EH (cell line): ENCODE results near the gene WDR7.

Experiments used
- DNase-seq: peaks from one replicate; pipeline ENCODE4 v3.0.0-alpha.2; 2015; ENCODE audit warnings: low read depth

The WDR7 gene

DNA sequence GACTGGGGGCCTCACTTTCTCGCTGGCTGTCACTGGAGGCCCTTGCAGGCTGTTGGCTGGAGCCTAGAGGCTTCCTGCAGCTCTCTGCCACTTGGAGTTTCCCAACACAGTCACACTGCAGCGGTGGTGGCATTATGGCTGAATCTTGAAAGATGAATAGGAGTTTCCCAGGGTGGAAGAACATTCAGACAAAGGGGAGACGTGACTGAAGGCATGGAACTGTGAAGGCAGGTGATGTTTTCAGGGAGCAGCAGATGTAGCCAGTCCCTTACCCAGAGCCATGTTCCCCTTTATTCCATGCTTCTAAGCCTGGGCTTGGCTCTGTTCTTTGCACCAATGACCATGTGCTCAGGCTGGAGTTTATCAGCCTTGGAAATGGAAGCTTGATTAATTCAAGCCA is 389.0 kb downstream of the WDR7 start:
- no peak for DNase-seq

DNA sequence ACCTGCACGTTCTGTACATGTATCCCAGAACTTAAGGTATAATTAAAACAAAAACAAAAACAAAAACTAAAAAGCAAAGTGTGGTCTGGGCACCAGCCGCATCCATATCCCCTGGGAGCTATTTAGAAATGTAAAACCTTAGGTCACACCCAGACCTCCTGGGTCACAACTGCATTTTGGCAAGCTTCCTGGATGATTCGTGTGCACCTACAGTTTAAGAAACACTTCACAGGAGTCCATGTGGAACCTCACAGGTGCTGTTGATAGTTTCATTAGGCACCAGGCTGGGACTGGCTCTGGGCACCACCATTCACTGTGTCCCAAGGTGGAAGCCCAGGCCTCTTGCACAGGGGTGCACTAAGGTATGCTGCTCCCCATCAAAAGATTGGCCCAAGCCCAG is 392.1 kb downstream of the WDR7 start:
- no peak for DNase-seq

DNA sequence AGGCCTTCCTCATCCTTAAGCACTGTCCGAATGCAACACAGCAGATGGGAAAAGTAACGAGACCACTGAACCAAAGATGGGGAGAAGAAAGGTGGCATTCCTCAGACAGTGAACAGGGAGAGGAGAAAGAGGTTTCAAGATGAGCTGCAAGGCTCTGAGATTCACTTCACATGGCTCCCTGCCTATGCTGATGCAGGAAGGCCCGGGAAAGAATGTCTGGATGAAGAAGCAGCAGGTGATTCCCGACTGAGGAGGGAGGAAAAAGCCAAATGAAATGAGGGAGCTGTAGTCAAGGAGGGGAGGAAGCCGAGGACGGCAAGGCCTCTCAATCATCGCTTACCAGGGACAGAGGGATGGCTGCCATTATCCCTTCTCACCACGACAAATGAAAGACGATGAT is 397.2 kb downstream of the WDR7 start:
- no peak for DNase-seq

DNA sequence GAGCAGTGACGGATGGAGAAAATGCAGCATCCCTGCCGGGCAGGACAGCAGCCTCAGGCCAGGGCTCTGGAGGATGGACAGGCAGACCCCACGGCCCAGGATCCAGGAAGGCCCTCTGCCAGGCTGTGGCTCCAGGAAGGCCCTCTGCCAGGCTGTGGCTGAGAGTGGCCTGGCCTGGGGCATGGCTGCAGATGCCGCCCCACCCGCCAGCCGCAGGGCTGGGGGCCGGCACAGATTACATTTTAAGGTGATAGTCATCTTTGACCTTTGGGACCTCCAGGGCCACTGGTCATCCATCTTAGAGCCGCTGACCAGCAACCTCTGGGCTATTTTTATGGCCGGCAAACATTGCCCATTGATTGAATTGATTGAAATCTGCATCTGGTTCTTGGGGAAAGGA is 397.7 kb downstream of the WDR7 start:
- no peak for DNase-seq

DNA sequence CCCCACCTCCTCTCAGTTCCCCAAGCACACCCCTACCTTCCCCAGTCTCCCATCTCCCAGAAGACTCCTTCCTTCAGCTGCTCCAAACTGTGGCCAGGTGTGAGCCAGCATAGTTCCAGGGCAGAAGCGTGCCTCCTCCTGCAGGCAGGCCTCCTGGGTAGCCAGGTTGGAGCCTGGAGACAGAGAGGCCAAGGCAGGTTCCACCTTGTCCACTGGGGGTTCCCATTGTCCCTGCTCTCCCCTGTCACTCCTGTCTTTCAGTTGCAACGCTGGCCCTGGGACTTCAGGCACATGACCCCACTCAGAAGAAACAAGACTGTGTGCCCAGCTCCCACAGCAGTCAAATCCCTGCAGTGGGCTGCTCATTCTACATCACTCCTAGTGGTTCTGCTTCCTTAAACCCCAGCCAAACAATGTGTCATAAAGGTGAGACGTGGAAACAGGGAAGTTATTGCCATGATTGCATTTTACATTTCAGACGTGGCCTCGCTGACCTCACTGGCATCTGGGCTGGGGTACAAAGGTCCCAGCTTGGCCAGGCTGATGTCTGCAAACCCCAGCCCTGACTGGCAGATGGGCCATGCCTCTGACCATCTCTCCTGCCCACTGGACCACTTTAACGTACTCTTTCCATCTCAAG is 399.3 kb downstream of the WDR7 start:
- DNase-seq: no peak

DNA sequence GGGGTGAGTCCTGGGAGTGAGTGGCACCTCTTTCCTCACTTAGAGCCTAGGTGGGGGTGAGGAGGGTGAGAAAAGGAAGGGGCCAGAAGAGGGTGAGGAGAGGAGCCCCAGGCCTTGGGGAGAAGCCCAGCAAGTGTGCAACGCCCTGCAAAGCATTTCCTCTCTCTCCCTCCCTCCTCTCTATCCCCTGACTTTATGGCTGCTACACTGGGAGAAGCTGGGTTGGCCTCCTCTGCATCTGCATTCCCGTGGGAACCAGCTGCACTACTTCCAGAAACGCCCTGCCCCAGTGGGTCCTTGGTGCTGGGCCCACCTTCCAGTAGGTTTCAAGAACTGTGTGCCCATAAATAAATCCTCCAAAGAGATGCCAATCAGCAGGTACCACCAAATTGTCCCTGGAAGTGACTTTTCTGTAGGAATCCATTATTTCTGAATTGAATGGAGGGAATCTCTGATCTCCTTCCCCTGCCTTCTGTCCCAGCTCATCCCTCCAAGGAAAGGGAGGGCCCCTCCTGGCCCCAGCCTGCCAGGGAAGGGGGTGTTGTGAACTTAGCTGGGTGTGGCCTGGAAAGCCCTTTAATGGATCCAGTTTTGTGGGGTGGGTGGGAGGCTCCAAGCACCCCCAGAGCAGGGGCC is 400.0 kb downstream of the WDR7 start:
- no peak for DNase-seq

DNA sequence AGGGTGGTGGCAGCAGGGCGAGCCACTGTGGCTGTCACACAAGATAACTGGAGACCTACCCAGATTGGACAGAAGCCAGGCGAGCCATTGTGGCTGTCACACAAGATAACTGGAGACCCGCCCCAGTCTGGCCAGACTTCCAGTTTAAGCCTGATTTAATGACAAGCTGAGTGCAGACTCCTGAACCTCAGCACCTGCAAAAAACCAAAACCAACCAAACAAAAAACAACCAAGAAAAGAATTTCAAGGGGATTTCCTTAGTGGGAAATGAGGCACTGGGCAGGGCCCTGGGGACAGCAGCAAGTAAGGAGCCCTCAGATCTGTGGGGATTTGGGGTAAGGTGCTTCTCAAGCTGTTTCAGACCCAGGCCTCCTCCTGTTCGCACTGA is 400.5 kb downstream of the WDR7 start:
- no peak for DNase-seq

DNA sequence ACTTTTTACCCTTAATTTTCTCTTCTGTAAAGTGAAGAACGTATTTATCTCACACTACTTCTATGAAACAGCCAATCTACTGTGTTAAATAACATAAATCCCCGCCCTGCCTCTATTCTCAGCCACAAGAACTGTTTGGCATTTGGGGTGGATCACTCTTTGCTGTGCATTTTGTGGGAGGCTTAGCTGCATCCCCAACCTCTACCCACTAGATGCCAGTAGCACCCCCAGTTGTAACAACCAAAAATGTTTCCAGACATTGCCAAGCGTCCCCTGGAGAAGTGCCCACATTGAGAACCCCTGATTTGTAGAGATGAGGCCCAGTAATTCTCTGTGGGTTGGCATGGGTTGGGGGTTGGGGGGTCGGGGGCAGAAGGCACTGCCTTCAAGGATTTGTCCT is 401.0 kb downstream of the WDR7 start:
- no peak for DNase-seq

DNA sequence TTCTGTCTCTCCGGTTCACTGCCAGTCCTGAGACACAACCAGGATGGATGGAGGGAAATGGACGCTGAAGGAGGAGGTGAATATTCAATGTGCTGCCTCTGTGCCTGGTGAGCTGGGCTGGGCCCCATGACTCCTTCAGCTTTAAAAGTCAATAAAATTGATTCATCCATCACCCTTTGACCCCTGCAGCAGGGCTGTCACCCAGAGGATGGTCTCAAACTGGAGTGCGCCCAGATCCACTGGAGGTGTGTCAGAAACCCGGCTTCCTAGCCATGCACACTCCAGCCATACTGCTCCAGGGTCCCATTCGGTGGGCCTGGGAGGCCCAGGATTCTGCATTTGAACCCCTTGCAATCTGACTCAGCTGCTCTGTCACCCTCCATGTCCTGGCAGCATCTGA is 401.6 kb downstream of the WDR7 start:
- no peak for DNase-seq

DNA sequence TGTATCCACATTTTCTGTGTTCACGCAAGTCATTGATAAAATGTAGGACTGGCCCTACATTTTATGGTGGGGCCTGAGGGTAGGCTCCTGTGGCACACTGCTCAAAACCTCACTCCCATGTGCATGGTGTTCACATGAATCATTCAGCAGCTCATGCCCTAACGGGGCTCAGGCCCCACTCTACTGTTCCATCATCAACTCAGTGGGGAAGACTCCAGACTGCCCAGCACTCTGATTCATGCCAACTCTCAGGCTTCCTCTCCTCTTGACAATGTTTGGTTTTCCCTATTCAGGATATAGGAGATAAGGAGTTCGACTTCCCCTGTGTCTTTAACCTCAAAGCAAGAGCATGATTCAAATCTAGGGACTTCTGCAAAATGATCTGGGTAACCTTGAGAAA is 403.7 kb downstream of the WDR7 start:
- DNase-seq: no peak

DNA sequence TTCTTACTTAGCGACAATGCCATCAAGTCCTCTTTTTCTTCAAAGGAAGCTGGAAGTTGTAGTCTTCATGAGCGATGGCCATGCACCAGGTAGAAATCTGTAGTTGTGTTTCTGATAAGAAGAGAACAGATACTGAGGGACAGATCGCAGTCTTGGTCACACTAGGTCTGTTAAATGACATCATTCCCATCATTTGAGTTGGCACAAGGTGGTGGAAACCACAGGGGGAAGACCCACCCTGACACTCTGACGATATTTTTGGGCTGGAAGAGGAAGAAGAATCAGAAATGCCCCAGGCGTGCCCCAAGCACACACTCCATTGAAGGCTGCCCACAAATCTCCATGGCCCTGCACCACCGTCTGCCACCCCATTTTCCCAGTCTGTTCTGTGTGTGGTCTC is 406.7 kb downstream of the WDR7 start:
- DNase-seq: no peak

DNA sequence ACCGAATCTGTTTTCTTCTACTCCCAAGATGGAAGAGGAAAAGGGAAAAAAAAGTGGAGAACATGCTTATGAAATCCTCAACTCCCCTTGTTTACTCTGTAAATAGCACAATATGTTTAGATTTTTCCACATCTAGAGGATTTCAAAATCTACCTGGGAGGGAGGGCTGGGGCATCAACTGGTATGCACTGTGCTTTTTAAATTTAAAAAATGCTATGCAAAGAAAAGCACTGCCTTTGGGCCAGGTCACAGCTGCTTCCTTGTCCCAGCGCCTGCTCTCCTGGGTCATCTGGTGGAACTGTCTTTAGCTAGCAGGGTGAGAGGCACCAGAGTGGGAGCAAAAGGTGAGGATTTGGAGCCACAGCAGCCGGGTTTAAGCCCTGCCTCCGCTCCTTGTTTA is 407.6 kb downstream of the WDR7 start:
- DNase-seq: no peak

DNA sequence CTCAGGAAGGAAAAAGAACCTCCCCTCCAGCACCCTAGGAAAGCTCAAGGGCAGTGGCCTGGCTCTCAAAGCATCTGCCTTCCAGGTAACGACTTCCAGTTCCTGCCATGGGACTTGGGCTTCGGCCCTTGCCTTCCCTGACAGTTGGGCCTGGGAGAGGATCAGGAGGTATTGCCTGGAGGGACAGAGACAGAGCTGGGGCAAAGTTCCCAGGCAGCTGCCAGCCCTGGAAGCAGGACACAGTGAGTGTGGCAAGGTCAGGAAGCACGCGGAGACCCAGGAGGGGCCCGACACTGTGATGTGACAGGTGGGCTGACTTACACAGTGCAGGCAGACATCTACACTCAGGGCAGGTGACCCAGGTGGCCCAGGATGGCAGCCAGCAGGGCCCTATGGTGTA is 408.2 kb downstream of the WDR7 start:
- DNase-seq: no peak

DNA sequence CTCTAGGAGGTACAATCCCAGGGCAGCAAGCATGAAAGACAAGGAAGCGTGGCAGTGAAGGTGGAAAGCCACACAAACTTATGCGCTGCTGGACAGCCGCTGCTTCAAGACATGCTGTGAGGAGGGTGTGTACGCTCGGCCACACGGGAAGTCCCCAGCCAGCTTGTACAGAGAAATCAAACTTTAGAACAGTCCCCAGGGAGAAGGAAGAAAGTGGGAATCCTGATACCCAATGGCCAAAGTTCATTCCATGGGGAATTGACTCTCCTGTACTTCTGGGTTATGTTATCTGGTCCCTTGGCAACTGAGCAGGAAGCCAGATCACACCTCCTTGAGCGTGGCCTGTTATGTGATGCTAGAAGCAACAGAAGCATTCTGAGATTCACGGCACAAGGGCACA is 409.7 kb downstream of the WDR7 start:
- DNase-seq: no peak

DNA sequence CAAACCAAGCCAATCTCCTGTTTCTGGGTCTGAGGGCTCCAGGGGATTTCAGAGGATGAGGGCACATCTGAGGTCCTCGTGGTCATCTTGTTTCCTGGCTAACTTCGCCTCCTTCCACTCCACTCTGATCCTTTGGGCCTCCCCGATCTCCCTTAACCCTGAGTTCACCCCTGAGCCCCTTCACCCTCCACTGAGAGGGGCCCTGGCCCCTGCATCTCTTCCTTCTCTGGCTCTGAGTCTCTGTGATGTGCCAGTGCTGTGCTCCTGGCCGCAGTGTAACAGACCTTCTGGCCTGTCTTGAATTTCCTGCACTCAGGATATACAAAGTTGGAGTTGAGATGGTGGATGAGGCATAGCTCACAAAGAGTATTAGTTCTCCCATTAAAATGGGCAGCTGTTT is 411.0 kb downstream of the WDR7 start:
- DNase-seq: no peak

DNA sequence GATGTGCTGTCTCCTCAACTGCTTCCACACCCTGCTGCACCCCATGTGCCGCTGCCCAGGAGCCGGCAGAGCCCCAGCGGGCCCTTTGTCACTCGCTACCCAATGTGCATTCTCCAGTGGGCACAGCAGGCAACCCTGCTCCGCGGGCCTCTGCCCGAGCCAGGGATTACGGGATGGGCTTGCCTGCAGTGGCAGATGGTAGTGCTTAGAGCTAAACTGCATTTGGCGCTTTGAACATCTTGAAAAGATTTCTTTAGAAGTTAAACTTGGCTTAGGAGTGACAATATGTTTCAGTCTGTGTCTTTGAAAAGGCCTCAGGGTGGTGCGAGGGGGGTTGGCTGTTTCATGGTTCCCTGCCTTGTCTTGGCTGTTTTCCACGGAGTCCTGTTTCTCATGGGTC is 411.7 kb downstream of the WDR7 start:
- no peak for DNase-seq

DNA sequence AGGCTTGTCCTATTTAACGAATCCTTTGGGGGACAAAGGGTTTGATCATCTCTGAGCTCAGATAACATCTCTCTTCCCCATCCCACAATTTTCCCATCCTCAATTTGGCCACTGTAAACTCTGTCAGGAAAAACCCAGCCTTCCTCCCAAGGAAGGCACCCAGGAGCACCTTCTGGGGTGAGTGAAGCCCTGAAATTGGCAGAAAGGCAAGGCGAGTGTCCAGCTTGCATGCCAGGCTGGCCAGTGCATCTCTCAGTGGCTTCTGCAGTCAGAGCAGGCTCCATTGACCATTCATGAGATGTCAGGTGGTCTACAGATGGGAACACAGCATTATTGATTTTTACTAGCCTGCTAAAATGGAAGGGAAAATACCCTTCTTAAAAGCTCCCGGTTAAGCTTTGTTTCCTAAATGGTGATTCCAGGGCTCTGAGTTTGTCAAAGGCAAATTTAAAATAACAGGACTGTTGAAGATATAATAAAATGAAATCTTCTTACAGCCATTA is 412.5 kb downstream of the WDR7 start:
- no peak for DNase-seq

DNA sequence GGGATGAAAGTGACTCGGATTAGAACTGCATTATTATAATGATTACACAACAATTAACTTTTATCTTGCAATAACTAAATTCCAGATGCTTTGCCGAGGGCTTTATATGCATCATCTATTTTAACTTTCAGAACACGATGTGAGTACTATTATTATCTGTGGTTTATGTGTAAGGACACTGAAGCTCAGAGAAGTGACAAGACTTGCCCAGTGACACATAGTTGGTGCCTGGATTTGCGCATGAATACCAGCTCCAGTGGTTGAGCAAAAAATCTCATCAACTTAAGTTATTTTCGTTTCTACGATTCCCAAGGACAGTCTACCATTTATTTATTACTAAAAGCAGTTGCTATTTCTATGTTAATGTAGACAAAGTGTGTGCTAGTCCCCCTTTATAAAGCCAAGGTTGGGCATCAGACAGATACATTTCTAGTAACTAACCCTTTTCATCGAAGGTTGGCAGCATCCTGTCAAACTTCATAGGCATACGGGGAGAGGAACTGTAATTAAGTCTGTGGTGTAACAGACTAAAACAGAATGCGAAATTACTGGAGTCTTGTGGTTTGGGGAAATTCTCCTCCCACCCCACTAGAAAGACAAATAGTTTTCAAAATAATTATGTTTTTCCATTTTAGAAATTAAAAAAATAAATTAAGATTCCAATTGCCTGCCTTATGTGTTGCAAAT is 422.5 kb downstream of the WDR7 start:
- DNase-seq: no peak

DNA sequence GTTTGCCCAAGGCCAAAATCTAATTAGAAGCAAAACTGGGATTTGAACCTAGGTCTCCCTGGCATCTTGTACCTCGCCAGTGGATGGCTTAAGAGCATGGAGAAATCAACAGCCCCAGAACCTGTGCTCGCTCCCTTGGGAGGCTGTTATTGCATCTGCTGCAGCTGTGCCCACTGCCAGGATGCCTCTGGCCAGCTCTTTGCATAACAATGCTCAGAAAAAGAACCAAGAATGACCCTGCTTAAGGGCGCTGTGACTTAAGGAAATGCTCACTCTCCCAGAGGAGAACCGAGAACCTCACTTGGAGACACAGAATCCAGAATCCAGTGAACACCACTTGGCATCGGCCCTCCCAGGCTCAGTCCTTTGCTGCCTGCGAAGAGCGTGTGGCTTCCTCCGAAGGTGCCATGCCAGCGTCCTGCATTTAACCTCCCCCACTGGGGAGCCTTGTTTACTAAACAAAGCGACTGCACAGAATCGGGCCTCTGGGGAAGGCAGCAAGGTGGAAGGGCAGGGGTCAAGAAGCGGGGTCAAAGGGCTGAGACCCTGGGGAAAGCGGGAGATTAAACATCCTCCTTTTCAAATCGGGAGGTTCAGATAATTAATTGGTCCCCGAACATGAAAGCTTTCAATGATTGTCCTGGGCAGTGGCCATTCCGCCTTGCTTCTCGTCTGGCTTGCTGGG is 424.7 kb downstream of the WDR7 start:
- DNase-seq: no peak

DNA sequence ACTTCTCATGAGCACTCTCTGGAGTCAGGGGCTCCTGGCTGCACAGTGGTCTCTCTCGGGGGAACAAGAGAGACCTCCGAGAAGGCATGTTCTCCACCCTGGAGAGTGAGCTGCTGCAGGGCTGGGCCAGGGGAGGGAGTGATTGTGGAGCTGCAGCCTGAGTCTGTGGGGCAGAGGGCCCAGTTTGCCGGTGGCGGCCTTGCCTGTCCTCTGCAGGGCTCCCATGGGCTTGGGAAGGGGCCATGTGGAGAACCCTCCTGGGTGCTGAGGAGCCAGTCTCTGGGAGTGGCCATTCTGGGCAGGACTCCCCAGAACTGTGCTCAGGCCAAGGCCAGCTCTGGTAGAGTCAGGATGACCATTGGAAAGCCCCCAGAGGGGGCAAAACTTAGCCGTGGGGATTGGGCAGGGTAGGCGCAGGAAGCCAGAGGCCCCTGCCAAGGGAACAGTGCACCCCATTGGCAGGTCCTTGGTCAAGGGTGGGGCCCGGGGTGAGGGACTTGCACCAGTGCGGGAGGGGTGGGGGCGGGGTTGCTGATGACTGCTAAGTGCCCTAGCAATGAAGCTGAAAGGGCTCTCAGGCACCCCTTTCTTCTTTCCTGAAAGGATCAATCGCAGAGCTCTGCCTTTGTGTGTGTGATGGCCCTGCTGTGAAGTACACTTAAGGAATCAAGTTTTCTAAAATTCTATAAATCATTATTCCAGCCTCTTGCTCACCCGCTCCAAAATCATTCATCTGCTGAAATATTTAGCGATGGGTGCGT is 426.0 kb downstream of the WDR7 start:
- no peak for DNase-seq

DNA sequence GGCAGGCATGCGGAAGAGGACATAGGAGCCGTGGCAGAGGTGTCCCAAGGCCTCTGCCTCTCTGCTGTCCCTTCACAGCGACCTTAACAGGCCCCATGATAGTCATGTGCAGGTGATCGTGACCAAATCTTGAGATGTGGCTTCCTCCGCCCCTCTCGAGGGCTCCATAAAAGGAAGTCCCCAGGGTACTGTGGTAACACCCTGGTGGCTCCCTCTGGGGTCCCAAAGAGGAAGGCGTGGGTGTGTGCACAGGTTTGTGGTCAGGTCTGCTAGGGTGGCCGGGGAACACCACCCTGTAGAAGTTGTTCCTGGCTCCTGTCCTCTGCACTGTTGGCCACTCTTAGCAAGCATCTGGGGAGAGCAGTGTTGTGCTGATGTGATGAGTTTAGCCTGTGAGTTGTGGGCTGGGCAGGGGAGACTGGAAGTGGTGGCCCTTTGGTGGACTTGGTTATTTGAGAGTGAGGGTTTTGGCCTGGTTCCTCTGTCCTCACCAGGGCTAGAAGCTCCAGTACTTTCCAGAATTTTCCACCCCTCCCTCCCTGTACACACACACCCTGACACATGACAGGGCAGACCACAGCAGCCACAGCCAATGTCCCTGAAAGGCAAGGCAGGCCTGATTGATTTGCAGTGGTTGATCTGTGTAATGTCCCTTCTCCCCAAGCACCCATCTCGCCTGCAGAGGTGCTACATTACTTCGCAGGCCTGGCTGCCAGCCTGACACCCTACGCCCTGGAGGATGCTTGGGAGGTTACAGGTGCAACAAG is 426.8 kb downstream of the WDR7 start:
- no peak for DNase-seq

DNA sequence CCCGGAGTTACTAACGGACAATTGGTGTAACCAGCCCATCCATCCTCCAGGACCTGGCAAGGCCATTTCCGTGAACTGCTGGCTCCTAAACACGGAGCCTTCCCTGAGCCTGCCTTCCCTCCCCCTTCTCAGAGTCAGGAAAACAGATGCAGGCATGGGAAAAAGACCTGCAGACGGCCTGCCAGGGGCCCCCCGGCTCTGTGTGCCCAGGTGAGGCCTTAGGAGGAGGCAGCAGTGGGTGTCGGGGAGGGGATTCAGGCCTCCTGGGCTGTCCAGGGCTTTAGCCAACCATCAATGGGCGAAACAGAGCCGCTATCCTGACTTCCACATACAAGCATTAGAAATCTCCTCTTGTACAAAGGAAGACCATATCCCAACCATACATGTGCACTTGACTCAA is 427.5 kb downstream of the WDR7 start:
- no peak for DNase-seq
